K562 (cell line): Measurements from ENCODE around the gene OR51B5. TPM values are rescaled to one million over a fixed set of nuclear protein-coding genes. Genes with fewer than 3 reads are reported as not detected.

Experiments used
- ATAC-seq: fragments of 200-7000 bp; cut with Tn5 transposase; 3 replicates; pipeline ENCODE4 v1.9.1; 2020; ENCODE audit warnings: moderate library complexity
- BruUV-seq: library from RNA; stranded (reverse); fragments of 400-500 nt; replicated peaks from 2 replicates; lab custom pipeline; 2021; lab: Mats Ljungman, UMichigan
- CTCF ChIA-PET: fragments of 300-600 bp; formaldehyde crosslinking; extraction: SDS; loops from one replicate; lab custom pipeline; 2021; ENCODE audit warnings: low intra/inter-chr PET ratio; lab: Yijun Ruan, JAX
- POLR2A ChIA-PET: fragments of 300-600, 350-650 bp; sonication (Branson Sonifier 250); formaldehyde crosslinking; extraction: SDS; loops from one replicate; lab custom pipeline; 2021; ENCODE audit warnings: antibody characterized with exemption, inconsistent platforms; lab: Yijun Ruan, JAX
- DNase-seq, 4 experiments: peaks; one replicate each; pipeline versions ENCODE4 v3.0.0 to v3.0.0-alpha.2; 2011 to 2018; ENCODE audit warnings: low spot score in 3 of 4, mixed read lengths in 3 of 4; ENCODE audit errors: extremely low read depth in 1 of 4
- FAIRE-seq: peaks from 2 replicates; lab custom pipeline; 2011; peaks lifted over from hg19 to GRCh38; lab: Jason Lieb, UNC
- H2AFZ ChIP-seq: 2 replicates; pipeline ENCODE4 v1.6.0; 2011; ENCODE audit warnings: low read depth, low read length, control low read depth, inconsistent platforms
- H3K27ac ChIP-seq: fragments of 200-600 bp; 3 replicates; pipeline ENCODE4 v1.8.0; 2011; ENCODE audit warnings: low read depth, mild to moderate bottlenecking, control low read depth, inconsistent platforms, low read length, moderate library complexity, mixed read lengths; ENCODE audit errors: extremely low read depth
- H3K27me3 ChIP-seq, 2 experiments: fragments of 300-600 bp in 1 of 2; 2 replicates in 1 of 2; 3 replicates in 1 of 2; pipeline versions ENCODE4 v1.6.0 to v1.8.0; 2011; ENCODE audit warnings: inconsistent platforms in 2 of 2, low read length in 2 of 2, mild to moderate bottlenecking in 1 of 2, mixed read lengths in 1 of 2, moderate library complexity in 1 of 2; ENCODE audit not compliant: control insufficient read depth in 2 of 2, insufficient read depth in 2 of 2
- H3K36me3 ChIP-seq: fragments of 300-600 bp; 3 replicates; pipeline ENCODE4 v1.8.0; 2011; ENCODE audit warnings: mild to moderate bottlenecking, low read length, inconsistent platforms; ENCODE audit not compliant: control insufficient read depth, insufficient read depth
- H3K4me1 ChIP-seq, 2 experiments: fragments of 200-600 bp in 1 of 2; replicated peaks in 1 of 2; 2 replicates in 1 of 2; 3 replicates in 1 of 2; pipeline versions ENCODE4 v1.5.1 to v1.8.0; 2011; ENCODE audit warnings: inconsistent platforms in 2 of 2, low read length in 2 of 2, mild to moderate bottlenecking in 1 of 2, mixed read lengths in 1 of 2, moderate library complexity in 1 of 2; ENCODE audit not compliant: control insufficient read depth in 2 of 2, insufficient read depth in 2 of 2
- H3K4me2 ChIP-seq: 2 replicates; pipeline ENCODE4 v1.6.1; 2011; ENCODE audit warnings: low read length, control low read depth, inconsistent platforms, mixed read lengths; ENCODE audit not compliant: insufficient read depth
- H3K4me3 ChIP-seq: fragments of 200-600 bp; sonication (generic), shearing (Covaris generic); 2 replicates; pipeline ENCODE4 v1.5.1; 2016; ENCODE audit warnings: control low read depth, inconsistent platforms
- H3K79me2 ChIP-seq: fragments of 200-600 bp; 3 replicates; pipeline ENCODE4 v1.8.0; 2011; ENCODE audit warnings: low read length, inconsistent platforms; ENCODE audit not compliant: control insufficient read depth, insufficient read depth
- H3K9ac ChIP-seq, 2 experiments: 2 replicates each; pipeline versions ENCODE4 v1.6.0 to v1.6.1; 2011; ENCODE audit warnings: low read depth in 2 of 2, low read length in 2 of 2, control low read depth in 1 of 2, inconsistent platforms in 1 of 2, mild to moderate bottlenecking in 1 of 2, mixed read lengths in 1 of 2; ENCODE audit not compliant: insufficient read depth in 1 of 2
- H3K9me1 ChIP-seq: one replicate; pipeline ENCODE4 v1.6.0; 2011; ENCODE audit warnings: inconsistent platforms, mild to moderate bottlenecking, low read length, moderate library complexity; ENCODE audit not compliant: control insufficient read depth, insufficient read depth
- H3K9me3 ChIP-seq: replicated peaks from 2 replicates; pipeline ENCODE4 v1.5.1; 2011; ENCODE audit warnings: low read depth, low read length, inconsistent platforms; ENCODE audit not compliant: control insufficient read depth, insufficient read depth
- H4K20me1 ChIP-seq: replicated peaks from 2 replicates; pipeline ENCODE4 v1.6.1; 2011; ENCODE audit warnings: low read length, inconsistent platforms, mixed read lengths; ENCODE audit not compliant: control insufficient read depth, insufficient read depth
- ATF3 ChIP-seq, 2 experiments: fragments of 450-650 bp in 1 of 2; sonication (generic) in 1 of 2; formaldehyde crosslinking in 1 of 2; IDR thresholded peaks in 1 of 2; conservative IDR thresholded peaks in 1 of 2; 2 replicates each; pipeline versions ENCODE4 v1.6.1 to v1.8.1; 2016 to 2023; ENCODE audit warnings: mild to moderate bottlenecking in 2 of 2, moderate library complexity in 2 of 2, inconsistent platforms in 1 of 2, missing genetic modification reagents in 1 of 2
- CHAMP1 ChIP-seq: fragments of 450-650 bp; IDR thresholded peaks from 2 replicates; pipeline ENCODE4 v1.6.1; 2016; ENCODE audit warnings: mild to moderate bottlenecking
- IRF2 ChIP-seq: sonication (generic); formaldehyde crosslinking; IDR thresholded peaks from 2 replicates; pipeline ENCODE4 v1.8.1; 2022; ENCODE audit warnings: mild to moderate bottlenecking, missing genetic modification reagents
- POLR2A ChIP-seq: fragments of 450-650 bp; conservative IDR thresholded peaks from 2 replicates; pipeline ENCODE4 v1.6.1; 2016
- ZKSCAN8 ChIP-seq: fragments of 200-800 bp; sonication (Bioruptor generic); IDR thresholded peaks from 2 replicates; pipeline ENCODE4 v1.6.1; 2016; ENCODE audit warnings: missing genetic modification characterization, missing compliant biosample characterization
- ZNF511 ChIP-seq: sonication (generic); formaldehyde crosslinking; IDR thresholded peaks from 2 replicates; pipeline ENCODE4 v1.8.0; 2022; ENCODE audit warnings: mild to moderate bottlenecking, missing genetic modification reagents
- ZNF766 ChIP-seq: fragments of 200-800 bp; sonication (Bioruptor generic); conservative IDR thresholded peaks from 2 replicates; pipeline ENCODE4 v1.6.1; 2016; ENCODE audit warnings: missing genetic modification characterization, missing compliant biosample characterization
- ZNF785 ChIP-seq: fragments of 250-450 bp; sonication (Bioruptor Pico); IDR thresholded peaks from 2 replicates; pipeline ENCODE4 v1.4.0; 2020; ENCODE audit warnings: mild to moderate bottlenecking
- WGBS: fragments of 100-300 bp; shearing (Covaris generic); methylation state at CpG from one replicate; pipeline ENCODE4 v1.1.6; 2016; ENCODE audit warnings: low coverage, mixed read lengths; ENCODE audit not compliant: insufficient coverage; ENCODE audit errors: missing lambda C conversion rate; 5-methylcytosine and 5-hydroxymethylcytosine counted together
- in situ Hi-C: fragments of 300-500 bp; cut with MboI; formaldehyde crosslinking; loops from 4 replicates; pipeline ENCODE4 v1.15.0; 2018; ENCODE audit warnings: inconsistent platforms, mixed read lengths
- intact Hi-C: fragments of 100-400 bp; cut with micrococcal nuclease; formaldehyde crosslinking; loops from 2 replicates; pipeline ENCODE4 v1.14.2; 2022
- polyA plus RNA-seq, 8 experiments: library from polyadenylated mRNA; depleted of rRNA in 4 of 8; stranded (reverse) in 5 of 8; unstranded in 3 of 8; fragments of >200 nt; fragmentation: Nextera tagmentation in 2 of 8; fragmentation: Illumina TruSeq in 1 of 8; extraction: Ambion mirVana in 2 of 8; extraction: Trizol in 1 of 8; gene quantifications; 2 replicates each; pipeline versions ENCODE4 v1.2.1 to v1.2.3, GENCODE V29; 2011 to 2014; ENCODE audit warnings: inconsistent platforms in 1 of 8, missing spikeins in 1 of 8
- total RNA-seq, 7 experiments: library from RNA; depleted of rRNA in 6 of 7; stranded (reverse); fragments of >200 nt in 6 of 7; fragmentation: Illumina TruSeq in 2 of 7; extraction: Trizol in 2 of 7; gene quantifications; 2 replicates each; pipeline versions ENCODE4 v1.2.1 to v1.2.3, GENCODE V29; 2011 to 2021; ENCODE audit warnings: low replicate concordance in 1 of 7
- TF ChIP-seq, protein P1 (sequence below): sonication (generic); formaldehyde crosslinking; IDR thresholded peaks from 2 replicates; pipeline ENCODE4 v1.8.0; 2023; ENCODE audit warnings: mild to moderate bottlenecking, missing genetic modification reagents

The OR51B5 gene
- total and polyA plus RNA-seq, 9 of the 15 experiments (the other 6 are each of a cell fraction or from before 2014, with no cell fraction given) = 81.2 to 176 (median 113) TPM

DNA sequence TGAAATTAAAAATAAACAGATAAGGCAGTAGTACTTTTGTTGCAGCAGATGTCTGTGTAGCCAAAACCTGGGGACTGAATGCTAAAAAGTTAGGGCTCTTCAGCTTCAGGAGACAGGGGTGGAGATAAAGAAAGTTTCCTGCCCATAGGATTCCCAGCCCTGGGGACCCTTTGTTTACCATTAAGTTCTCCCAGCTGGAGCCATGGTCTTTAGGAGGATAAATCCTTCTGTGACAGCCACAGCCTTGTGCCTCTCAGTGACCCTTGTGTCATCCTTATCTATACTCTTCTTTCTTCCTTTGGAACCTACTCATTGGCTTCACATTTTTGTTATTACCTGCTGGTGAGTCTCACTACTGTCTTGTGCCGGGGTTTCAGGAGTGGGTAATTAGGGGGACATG lies 40.3 kb upstream of the OR51B5 start, which contains the start of gene OR51M1:
Gene OR51M1, plus strand, starts transcription at position 237 of the 400 bp plus-strand sequence. CDS start 5,587 bp downstream, outside the sequence.
- no peak for TF ChIP-seq ATF3 (IDR thresholded peaks at IDR 0.05)
- no peak for TF ChIP-seq ATF3 (CRISPR knock-in tag; conservative IDR thresholded peaks at IDR 0.05)
- no peak for TF ChIP-seq POLR2A
- TF ChIP-seq CHAMP1 = no peak
- no peak for TF ChIP-seq ZNF785 (CRISPR knock-in tag)
- no peak for TF ChIP-seq ZNF766
- TF ChIP-seq IRF2 (CRISPR knock-in tag) = no peak
- no peak for TF ChIP-seq ZKSCAN8 (CRISPR knock-in tag)
- TF ChIP-seq ZNF511 (CRISPR knock-in tag) = no peak
- TF ChIP-seq, protein P1, sequence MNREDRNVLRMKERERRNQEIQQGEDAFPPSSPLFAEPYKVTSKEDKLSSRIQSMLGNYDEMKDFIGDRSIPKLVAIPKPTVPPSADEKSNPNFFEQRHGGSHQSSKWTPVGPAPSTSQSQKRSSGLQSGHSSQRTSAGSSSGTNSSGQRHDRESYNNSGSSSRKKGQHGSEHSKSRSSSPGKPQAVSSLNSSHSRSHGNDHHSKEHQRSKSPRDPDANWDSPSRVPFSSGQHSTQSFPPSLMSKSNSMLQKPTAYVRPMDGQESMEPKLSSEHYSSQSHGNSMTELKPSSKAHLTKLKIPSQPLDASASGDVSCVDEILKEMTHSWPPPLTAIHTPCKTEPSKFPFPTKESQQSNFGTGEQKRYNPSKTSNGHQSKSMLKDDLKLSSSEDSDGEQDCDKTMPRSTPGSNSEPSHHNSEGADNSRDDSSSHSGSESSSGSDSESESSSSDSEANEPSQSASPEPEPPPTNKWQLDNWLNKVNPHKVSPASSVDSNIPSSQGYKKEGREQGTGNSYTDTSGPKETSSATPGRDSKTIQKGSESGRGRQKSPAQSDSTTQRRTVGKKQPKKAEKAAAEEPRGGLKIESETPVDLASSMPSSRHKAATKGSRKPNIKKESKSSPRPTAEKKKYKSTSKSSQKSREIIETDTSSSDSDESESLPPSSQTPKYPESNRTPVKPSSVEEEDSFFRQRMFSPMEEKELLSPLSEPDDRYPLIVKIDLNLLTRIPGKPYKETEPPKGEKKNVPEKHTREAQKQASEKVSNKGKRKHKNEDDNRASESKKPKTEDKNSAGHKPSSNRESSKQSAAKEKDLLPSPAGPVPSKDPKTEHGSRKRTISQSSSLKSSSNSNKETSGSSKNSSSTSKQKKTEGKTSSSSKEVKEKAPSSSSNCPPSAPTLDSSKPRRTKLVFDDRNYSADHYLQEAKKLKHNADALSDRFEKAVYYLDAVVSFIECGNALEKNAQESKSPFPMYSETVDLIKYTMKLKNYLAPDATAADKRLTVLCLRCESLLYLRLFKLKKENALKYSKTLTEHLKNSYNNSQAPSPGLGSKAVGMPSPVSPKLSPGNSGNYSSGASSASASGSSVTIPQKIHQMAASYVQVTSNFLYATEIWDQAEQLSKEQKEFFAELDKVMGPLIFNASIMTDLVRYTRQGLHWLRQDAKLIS (CRISPR knock-in tag) = no peak
- intact Hi-C loops (loop anchor here (5.0 to 10.0 kb wide), 2 partner anchors 171 to 261 kb away; no protein-coding TSS in a partner anchor), in situ Hi-C loops (loop anchor here (5.0 kb wide), 1 partner anchor 261 kb away; no protein-coding TSS in a partner anchor)

More for the DNA sequence above, 40.3 kb upstream of the OR51B5 start, which contains the start of gene OR51M1:
- Histone ChIP-seq H4K20me1 (no peaks in the 10 kb centered on the region), H3K9me1 (no peaks in the 10 kb centered on the region), H3K4me3 (no peak within 1 kb of the TSS), H3K27ac (no peak within 1 kb of the TSS), H3K27me3 (no peaks in the 10 kb centered on the region), H3K36me3 (peaks cover 70% of the 10 kb centered on the region), H3K79me2 (peaks cover 69% of the 10 kb centered on the region), H3K9me3 (no peaks in the 10 kb centered on the region), H3K4me1 (no peaks in the 10 kb centered on the region; a peak in 1 of 5 replicates), H3K9ac (peak within 1 kb of the TSS in 1 of 2 experiments; percentile 64; a peak in 1 of 4 replicates), H2AFZ (no peak within 1 kb of the TSS), H3K4me2 (no peak within 1 kb of the TSS)
- ATAC-seq (no peak), FAIRE-seq (no peak), DNase-seq (no peak)
- POLR2A ChIA-PET = no interaction called here
- BruUV-seq = no TSS peak
- CTCF ChIA-PET = no interaction called here
- WGBS = no CpG with 5 or more reads among the region's 1 CpG
